H4 (cell line): ENCODE measurements around the gene TAP2. TPM values are rescaled to one million over a fixed set of nuclear protein-coding genes. Genes with fewer than 3 reads are reported as not detected.

Experiments
- DNase-seq: peaks from one replicate; pipeline ENCODE4 v3.0.0-alpha.2; 2015; ENCODE audit warnings: low spot score
- total RNA-seq: library from RNA; depleted of rRNA; stranded (reverse); fragments of >200 nt; shearing (Covaris generic); gene quantifications from 2 replicates; pipeline ENCODE4 v1.2.3, GENCODE V29; 2014

TAP2 gene
- total RNA-seq, 1 experiment from 2014 or later: 29.8 TPM

- peak; percentile 43 for DNase-seq
Measured at GRCh38 chr6:32854376-32855178, 16.0 kb upstream of the TAP2 start.

GRCh38 chr6:32853541-32854375, 15.2 kb upstream of the TAP2 start, which contains the start of the genes PSMB9 and TAP1:
TSS of gene PSMB9 (plus strand) at chr6:32854192. CDS start at chr6:32854230, 38 bp downstream.
TSS of gene TAP1 (minus strand) at chr6:32853704. CDS start at chr6:32853636, 68 bp downstream.
- peak; percentile 88 for DNase-seq

- DNase-seq: no peak
Measured at GRCh38 chr6:32852844-32853540, 14.5 kb upstream of the TAP2 start.

DNA sequence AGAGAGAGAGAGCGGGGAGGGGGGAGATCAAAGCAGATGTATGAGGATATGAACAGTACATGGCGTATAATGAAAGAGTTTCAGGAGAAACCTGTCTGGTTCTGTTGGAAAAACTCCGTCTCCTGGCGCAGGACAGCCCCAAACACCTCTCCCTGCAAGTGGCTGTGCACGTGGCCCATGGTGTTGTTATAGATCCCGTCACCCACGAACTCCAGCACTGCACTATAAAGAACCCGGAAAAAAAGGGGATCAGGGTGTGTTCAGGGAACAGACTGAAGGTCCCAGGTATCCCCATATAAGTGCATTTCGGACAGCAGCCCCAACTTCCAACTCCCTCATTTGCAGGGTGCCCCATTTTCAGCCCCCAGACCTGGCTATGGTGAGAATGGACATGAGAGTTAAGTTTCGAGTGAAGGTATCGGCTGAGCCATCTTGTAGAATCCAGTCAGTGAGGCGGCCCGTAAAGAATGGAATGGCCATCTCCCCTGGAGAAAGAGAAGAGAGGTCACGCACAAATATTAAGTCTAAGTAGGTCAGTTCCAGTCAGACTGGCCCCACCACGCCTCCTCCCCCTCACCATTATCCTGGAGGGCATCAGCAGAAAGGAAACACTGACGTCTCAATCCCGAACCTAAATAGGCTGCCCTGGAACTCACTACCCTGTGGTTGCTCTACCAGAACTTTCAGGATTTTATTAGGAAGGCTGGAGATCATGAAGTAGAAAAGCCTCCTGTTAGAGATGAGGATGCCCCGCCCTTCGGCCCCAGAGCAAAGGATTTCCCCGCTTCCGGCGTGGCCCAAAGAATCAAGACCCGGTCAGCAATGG, 13.7 kb upstream of the TAP2 start:
- DNase-seq: no peak

DNA sequence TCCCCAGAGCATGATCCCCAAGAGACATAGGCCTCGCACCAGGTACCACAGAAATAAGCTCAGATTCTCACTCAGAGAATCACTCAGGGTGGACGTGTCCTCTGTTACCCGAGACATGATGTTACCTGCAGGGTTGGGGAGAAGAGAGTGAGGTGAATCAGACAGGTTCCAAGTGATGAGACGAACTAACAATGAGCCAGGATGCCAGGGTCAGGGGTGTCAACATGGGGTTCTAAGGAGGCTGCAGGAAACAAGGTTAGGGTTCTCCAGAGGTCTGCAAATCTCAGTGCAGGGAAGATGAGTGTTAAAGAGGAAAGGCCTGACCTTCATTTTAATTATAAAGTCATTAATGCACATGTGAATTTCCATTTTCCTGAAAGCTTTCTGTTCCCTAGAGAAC, 12.5 kb upstream of the TAP2 start:
- no peak for DNase-seq

DNA sequence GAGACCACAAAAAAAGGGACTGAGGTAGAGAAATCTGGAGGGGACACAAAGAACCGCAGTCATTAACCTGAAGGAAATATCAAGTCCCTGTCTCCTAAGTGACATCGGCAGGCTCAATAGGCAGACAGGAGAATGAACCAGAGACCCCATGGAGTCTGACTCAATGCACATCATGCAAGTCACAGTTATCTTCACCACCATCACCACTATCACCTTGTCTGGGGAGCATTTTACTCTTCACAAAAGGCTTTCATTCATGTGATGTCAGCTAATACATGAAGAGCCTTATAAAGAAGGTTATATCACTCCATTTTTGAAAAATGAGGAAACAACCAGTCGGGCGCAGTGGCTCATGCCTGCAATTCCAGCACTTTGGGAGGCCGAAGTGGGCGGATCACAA, 10.6 kb upstream of the TAP2 start:
- no peak for DNase-seq

- DNase-seq: no peak
Measured at GRCh38 chr6:32847795-32848194, 9.3 kb upstream of the TAP2 start.

DNA sequence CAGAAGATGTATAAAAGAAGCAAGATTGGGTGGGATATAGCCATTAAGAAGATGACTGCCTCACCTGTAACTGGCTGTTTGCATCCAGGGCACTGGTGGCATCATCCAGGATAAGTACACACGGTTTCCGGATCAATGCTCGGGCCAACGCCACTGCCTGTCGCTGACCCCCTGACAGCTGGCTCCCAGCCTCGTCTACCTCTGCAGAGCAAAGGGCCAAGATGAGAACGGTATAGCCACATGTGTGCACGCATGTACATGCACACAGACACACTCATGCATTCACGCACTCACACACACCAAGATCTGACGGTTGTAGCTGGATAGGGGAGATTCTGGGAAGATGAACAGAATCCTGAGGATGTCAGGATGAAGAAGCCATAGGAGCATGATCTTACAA, 8.5 kb upstream of the TAP2 start:
- DNase-seq: no peak

GRCh38 chr6:32845384-32845884, 6.9 kb upstream of the TAP2 start:
- no peak for DNase-seq

- DNase-seq: no peak
Measured at GRCh38 chr6:32844839-32845383, 6.4 kb upstream of the TAP2 start.

DNA sequence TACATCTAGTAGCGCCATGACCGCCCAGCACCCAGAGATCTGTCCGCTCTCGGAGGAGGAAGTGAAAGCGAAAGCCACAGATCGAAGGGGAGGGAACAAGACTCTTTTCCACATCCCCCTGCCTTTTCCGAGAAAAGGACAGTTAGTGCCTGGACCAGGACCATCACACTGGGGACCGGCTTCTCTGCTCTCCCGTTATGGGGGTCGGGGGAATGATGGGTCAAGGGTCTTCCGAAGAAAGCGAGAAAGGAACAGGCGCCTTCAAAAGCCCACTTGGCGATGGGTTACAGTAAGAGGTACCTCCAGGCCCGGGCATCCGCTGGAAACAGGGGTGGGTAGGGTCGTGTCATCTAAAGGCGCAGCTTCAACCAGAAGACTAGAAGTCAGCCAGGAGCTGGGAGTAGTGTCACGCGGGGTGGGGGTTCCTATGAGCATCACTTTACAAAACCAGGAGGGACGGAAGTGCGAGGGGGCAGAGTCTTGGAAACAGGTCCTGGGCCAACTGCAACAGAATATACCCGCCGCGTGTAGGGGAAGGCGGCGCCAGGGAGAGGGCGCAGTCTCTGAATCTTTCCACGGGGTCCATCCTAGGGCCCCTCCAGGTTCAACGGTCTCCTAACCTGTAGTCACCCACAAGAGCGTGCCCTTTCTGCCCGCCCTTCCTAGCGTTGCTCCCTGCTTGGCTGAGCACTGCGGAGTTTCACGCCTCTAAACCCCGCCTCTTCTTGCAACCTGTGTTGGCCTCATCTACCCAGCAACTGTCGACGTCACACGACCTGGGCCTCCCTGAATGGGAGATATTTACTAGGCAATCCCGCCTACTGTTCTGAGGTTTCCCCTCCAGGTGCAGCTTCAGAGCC, 5.7 kb upstream of the TAP2 start, which contains the start of gene PSMB8:
Gene PSMB8 (minus strand): TSS at position 69 of the 860 bp plus-strand sequence. CDS start 51 bp downstream, at position 18.
- peak; percentile 97 for DNase-seq

- no peak for DNase-seq
Measured at GRCh38 chr6:32843331-32843978, 4.9 kb upstream of the TAP2 start.

- DNase-seq: no peak
Measured at GRCh38 chr6:32842690-32843089, 4.2 kb upstream of the TAP2 start.

GRCh38 chr6:32842021-32842650, 3.6 kb upstream of the TAP2 start:
- no peak for DNase-seq

- no peak for DNase-seq
Measured at GRCh38 chr6:32840604-32841246, 2.2 kb upstream of the TAP2 start.

DNA sequence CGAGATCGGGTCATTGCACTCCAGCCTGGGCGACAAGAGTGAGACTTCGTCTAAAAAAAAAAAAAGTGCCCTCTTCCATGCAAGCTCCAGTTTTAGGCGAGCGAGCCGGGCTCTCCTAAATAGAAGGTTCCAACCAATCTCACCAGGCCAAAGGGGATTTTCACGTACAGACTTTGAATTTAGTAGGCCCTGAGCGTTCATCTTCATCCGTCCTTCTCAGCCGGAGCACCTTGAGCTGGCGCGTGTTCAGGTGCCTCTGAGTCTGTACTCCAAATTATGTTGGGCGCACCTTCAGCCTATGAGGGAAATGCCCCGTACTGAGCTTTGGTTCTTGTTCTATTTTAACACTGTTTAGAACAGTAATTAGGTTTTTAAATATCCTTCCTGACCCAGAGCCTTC, 817 bp upstream of the TAP2 start:
- DNase-seq: no peak

- no peak for DNase-seq
Measured at GRCh38 chr6:32837651-32838113, 857 bp downstream of the TAP2 start.

DNA sequence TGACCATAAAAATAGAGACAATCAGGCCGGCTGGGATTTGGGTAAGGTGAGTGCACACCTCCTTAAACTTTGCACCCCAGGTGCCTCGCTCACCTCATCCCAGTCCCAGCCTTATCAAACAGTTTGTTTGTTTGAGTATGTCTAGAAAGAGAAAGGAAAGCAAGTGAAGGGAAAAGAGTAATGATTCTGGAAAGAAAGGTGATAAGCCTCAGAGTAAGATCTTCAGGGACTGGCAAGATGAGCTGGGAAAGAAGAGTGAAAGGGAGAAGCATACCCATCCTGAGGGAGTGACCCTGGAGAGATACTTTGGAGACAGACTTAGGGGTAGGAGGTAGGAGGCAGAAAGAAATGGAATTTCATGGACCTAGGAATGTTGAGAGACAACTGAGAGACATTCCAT, 1.7 kb downstream of the TAP2 start:
- no peak for DNase-seq
